Middle frontal gyrus (tissue), 1 donor: ENCODE data around the gene OR56A1.
"Not testable (repeated sequence)": the region's sequence is repeated elsewhere in the genome, so short reads cannot be mapped to it uniquely, and the experiment has no call there.

Source experiments
- DNase-seq: peaks from one replicate; pipeline ENCODE4 v3.0.0-alpha.2; 2015; ENCODE audit warnings: low spot score; ENCODE audit errors: extremely low spot score

Gene OR56A1, protein sequence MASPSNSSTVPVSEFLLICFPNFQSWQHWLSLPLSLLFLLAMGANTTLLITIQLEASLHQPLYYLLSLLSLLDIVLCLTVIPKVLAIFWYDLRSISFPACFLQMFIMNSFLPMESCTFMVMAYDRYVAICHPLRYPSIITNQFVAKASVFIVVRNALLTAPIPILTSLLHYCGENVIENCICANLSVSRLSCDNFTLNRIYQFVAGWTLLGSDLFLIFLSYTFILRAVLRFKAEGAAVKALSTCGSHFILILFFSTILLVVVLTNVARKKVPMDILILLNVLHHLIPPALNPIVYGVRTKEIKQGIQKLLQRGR

DNA sequence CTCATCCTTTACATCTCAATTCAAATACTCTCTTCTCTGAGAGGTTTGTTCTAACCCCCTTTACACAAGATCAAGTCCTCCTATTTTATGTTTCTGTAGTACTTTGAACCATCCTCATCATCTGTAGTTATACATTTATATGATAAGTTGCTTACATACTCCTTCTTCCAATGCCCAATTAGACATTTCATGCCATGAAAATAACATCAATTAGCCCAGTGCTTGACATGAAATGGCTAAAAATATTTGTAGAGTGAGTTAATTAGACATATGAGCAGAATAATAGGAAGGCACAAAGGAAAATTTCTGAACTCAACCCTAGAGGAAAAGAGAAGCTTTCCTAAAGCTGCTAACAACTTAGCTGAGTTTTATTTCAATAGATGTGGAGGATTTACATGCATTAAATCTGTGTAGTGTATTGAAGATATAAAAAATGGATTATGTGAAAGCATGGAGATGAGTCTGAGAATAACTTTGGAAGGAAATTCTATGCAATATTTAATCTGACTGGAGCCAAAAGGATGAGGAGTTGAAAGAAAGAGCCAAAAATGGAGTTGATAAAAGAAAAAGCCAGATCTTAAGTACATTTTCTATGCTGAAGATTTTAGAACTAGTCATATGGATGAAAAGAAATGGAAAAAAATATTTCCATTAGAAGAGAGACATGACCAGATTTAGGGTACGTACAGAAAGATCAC lies at the start of gene OR56A1:
OR56A1 (minus strand) TSS at position 51 of the 698 bp plus-strand sequence. CDS start 3,066 bp downstream, outside the sequence.
- no peak for DNase-seq

- DNase-seq: no peak
Measured at GRCh38 chr11:6079463-6079862, 48.9 kb upstream of the OR56A1 start.

DNA sequence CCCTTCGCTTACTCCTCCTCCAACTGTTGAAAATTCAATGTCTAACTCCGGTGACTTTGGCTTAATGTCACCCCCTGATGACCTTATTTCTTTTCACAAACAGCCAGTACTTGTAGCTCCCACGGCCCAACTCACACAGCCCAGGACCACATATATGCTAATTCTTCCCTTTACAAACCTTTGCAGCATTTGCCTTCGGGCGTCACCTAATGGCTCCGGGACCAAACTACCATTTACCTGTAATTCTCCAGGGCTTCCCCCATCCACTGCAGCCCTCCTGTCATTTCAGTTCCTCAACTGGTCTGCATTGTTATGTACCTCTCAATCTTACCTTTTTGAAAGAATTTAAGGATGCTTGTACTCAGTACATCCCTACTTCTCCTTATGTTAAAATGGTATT lies 47.2 kb upstream of the OR56A1 start:
- no peak for DNase-seq

DNA sequence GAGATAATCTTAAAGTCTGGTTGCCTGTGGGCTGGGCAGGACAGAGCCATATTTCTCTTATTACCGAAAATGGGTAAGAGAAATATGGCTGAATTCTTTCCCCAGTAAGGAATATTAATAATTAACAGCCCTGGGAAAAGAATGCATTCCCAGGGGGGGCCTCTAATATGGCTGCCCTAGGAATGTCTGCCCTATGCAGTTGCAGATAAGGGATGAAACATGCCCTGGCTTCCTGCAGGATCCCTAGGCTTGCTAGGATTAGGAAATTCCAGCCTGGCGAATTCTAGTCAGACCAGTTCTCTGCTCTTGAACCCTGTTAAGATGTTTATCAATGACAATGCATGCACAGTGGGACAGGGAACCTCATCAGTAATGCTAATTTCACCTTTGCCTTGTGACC lies 45.9 kb upstream of the OR56A1 start:
- not testable (repeated sequence) for DNase-seq

- peak; percentile 30 for DNase-seq
Measured at GRCh38 chr11:6067502-6067901, 36.9 kb upstream of the OR56A1 start.

- DNase-seq: no peak
Measured at GRCh38 chr11:6062691-6063358, 32.3 kb upstream of the OR56A1 start.

DNA sequence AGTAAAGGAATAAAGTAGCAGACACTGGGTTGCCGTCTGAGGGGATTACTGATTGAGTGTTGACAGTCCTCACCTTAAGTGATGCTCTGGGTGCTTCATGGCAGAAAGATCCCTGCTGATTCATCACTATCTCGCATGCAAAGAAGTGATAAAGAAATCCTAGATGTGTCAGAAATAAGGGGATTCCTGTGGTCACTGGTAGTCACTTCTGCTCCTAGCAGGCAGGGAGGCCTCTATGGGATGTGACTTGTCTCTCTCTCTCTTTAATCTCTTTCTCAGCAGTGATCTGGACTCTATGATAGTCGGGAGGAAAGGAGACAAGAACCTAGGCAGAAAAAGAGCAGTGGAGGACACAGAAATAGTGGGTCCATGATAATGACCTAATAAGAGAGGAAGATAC lies 30.9 kb upstream of the OR56A1 start:
- DNase-seq: no peak

DNA sequence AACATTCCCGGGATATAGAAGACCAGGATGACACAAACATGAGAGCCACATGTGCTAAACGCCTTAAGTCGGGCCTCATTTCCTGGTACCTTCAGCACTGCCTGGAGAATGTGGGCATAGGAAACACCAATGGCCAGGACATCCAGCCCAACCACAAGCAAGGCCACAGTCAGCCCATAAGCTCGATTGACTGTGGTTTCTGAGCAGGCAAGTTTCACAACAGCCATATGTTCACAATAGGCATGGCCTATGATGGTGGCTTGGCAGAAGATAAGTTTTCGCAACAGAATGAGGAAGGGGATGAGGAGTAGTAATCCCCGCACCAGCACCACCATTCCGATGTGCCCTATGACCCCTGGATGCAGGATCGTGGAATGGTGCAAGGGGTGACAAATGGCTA lies 26.9 kb upstream of the OR56A1 start:
- no peak for DNase-seq

- DNase-seq: no peak
Measured at GRCh38 chr11:6055569-6055968, 25.0 kb upstream of the OR56A1 start.

DNA sequence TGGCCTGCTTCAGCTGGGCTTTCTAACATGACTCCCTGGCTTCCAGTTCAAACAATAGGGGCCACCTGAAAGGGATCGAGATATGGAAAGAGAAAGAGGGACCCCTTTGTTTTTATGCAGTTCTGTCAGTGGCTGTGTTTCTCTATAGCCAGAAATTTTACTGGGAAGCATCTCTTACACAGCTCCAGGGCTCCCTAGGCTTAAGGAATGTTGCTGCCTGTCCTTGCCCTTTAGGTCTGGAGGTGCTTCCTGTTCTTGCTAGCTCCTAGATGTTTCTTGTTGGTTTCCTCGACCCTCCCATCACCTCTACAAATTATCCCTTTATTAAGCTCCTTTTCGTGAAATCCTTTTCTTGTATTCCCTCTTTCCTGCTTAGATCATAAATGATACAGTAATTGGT lies 21.8 kb upstream of the OR56A1 start:
- no peak for DNase-seq

DNA sequence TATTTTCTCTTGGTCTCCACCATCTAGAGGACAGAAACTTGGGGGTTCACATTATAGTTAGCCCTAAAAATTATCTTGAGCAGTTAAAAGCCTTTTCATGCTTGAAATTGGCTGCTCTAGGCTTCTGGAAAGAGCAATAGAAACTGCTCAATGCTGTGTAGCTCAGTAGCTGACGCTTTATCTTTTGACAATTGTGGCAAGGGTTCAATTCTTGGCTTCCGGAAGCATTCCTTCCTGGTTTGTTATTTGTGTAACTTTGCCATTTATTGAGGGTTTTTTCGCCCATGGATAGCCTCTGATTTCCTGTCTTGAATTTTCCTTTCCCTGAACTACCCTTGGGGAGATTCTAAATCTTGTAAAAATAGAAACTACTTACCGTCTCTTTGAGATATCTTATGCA lies 10.3 kb upstream of the OR56A1 start:
- no peak for DNase-seq

DNA sequence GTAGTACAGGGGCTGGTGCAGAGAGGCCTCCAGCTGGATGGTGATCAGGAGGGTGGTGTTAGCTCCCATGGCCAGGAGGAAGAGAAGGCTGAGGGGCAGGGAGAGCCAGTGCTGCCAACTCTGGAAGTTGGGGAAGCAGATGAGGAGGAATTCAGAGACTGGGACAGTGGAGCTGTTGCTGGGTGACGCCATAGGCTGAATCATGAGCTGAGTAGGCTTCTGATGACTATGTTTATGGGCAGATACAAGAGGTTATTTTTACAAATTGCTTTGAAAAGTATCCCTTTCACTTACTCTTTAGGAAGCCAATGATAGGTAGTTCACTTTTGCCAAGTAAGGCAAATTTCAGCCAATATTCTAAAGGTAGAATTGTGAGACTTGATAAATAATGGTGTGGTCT lies 3.1 kb downstream of the OR56A1 start:
- no peak for DNase-seq

GRCh38 chr11:6025056-6025455 lies 5.5 kb downstream of the OR56A1 start:
- no peak for DNase-seq

GRCh38 chr11:6022956-6023355 lies 7.6 kb downstream of the OR56A1 start:
- DNase-seq: peak; percentile 23

GRCh38 chr11:6013042-6013441 lies 17.5 kb downstream of the OR56A1 start:
- no peak for DNase-seq

- DNase-seq: no peak
Measured at GRCh38 chr11:6012035-6012668, 18.4 kb downstream of the OR56A1 start.

- no peak for DNase-seq
Measured at GRCh38 chr11:6006846-6007245, 23.7 kb downstream of the OR56A1 start, which contains the start of gene OR56A4. Gene OR56A4, minus strand, starts transcription at chr11:6006946. Its CDS starts 3,954 bp downstream, at chr11:6002992.

DNA sequence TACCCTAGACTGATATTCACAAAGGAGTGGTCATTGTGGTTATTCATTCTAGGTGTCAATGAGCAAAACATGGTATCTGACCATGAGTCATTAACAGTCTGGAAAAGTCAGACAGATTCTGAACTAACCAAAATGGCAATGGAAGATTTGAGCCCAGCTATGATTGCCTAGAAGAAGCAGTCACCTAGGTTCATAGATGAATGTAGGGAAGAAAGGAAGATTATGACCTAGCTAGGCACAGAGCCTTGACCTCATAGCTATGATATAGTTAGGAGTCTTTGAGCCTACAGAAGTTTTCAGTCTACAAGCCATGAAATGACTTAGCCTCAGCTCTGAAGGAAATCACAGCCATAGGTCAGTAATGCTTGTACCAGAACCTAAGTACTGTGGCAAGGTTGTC lies 24.2 kb downstream of the OR56A1 start:
- DNase-seq: no peak

DNA sequence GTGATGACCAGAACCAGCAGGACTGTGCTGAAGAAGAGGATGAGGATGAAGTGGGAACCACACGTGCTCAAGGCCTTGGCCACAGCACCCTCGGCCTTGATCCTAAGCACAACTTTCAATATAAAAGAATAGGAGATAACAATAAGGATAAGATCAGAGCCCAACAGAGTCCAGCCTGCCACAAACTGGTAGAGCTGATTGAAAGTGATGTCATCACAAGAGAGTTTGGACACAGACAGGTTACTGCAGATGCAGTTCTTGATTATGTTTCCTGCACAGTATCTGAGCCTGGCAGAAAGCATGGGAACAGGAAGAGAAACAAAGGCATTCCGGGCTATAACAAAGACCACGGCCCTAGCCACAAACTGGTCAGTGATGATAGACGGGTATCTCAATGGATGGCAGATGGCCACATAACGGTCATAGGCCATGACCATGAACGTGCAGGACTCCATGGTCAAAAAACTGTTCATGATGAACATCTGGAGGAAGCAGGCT lies 28.3 kb downstream of the OR56A1 start:
- no peak for DNase-seq

GRCh38 chr11:5994791-5995190 lies 35.8 kb downstream of the OR56A1 start:
- DNase-seq: no peak

DNA sequence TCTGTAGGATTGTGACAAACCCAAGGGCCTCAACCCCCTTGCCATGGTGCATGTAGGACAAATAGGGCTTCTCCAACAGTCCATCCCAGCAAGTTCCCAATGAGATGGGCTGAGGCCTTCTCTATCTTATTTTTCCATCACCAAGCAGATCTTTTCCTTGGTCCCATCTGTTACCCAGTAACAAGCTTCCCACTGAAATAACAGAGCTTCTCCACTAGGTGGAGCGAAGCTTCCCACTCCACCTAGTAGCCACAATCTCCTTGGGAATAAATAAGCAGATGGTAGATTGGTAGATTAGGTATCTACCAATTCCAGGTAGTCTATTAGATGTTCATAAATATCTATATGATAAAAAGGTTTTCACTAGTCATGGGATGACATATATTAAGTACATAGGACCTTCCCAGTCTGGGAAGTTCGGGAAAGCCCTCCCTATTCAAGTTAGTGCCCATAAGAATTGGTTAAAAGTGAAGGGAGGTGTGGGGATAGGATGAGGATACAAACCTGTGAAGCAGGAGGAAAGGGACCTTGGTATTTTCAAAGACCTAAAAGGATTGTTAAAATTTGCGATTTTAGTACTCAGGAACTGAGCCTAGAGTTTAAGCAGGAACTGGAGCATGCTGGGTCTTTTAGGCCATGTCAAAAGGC lies 37.8 kb downstream of the OR56A1 start:
- DNase-seq: no peak
